ENCODE results near the gene WASF2.
A peak's percentile ranks its signal among the peaks of the same experiment; 100 is the strongest.

DNA sequence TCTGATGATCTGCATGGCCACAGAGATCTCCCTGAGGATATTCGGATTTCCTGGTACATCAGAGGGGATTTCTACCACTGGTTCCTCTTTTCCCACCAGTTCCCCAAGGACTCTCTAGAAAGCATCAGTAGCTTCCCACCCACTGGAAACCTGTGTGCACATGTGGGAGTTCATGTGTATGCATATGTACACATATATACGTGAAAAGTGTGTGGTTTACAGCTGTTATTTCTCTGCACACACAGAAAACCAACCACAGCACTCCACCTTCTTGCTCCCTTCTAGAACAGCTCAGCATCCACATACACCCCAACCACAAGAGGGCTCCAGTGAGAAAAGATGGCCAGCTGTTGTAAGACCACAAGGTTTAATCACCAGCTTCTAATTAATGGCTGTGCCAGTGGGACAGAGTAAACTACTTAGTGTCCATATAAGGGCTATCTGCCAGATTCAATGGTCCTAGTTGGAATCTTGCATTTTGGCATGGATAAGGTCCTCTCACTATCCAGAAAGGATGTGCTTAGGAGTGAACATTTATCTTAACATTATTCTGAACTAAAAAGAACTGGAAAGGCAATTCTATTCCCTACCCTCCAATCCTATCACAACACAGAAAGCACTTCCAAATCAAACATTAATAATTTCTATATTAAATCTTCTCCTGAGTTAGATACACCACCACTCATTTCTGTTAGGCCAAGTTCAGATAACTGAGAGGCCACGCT lies 73.4 kb downstream of the WASF2 start:
- TF ChIP-seq, protein P1, sequence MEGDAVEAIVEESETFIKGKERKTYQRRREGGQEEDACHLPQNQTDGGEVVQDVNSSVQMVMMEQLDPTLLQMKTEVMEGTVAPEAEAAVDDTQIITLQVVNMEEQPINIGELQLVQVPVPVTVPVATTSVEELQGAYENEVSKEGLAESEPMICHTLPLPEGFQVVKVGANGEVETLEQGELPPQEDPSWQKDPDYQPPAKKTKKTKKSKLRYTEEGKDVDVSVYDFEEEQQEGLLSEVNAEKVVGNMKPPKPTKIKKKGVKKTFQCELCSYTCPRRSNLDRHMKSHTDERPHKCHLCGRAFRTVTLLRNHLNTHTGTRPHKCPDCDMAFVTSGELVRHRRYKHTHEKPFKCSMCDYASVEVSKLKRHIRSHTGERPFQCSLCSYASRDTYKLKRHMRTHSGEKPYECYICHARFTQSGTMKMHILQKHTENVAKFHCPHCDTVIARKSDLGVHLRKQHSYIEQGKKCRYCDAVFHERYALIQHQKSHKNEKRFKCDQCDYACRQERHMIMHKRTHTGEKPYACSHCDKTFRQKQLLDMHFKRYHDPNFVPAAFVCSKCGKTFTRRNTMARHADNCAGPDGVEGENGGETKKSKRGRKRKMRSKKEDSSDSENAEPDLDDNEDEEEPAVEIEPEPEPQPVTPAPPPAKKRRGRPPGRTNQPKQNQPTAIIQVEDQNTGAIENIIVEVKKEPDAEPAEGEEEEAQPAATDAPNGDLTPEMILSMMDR (IDR thresholded peaks at IDR 0.05; ENCODE audit: insufficient read depth, low read length) = peak; percentile 82
- peak; percentile 15; the same call in 1 of the 2 replicates for TF ChIP-seq SPI1 (IDR thresholded peaks at IDR 0.05; ENCODE audit: borderline replicate concordance, low read depth)
- no peak for TF ChIP-seq POLR2AphosphoS5 (IDR thresholded peaks at IDR 0.05; ENCODE audit: low read depth)
- TF ChIP-seq, protein P2, sequence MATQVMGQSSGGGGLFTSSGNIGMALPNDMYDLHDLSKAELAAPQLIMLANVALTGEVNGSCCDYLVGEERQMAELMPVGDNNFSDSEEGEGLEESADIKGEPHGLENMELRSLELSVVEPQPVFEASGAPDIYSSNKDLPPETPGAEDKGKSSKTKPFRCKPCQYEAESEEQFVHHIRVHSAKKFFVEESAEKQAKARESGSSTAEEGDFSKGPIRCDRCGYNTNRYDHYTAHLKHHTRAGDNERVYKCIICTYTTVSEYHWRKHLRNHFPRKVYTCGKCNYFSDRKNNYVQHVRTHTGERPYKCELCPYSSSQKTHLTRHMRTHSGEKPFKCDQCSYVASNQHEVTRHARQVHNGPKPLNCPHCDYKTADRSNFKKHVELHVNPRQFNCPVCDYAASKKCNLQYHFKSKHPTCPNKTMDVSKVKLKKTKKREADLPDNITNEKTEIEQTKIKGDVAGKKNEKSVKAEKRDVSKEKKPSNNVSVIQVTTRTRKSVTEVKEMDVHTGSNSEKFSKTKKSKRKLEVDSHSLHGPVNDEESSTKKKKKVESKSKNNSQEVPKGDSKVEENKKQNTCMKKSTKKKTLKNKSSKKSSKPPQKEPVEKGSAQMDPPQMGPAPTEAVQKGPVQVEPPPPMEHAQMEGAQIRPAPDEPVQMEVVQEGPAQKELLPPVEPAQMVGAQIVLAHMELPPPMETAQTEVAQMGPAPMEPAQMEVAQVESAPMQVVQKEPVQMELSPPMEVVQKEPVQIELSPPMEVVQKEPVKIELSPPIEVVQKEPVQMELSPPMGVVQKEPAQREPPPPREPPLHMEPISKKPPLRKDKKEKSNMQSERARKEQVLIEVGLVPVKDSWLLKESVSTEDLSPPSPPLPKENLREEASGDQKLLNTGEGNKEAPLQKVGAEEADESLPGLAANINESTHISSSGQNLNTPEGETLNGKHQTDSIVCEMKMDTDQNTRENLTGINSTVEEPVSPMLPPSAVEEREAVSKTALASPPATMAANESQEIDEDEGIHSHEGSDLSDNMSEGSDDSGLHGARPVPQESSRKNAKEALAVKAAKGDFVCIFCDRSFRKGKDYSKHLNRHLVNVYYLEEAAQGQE (IDR thresholded peaks at IDR 0.05; ENCODE audit: insufficient replicate concordance, low read depth) = no peak
- no peak for TF ChIP-seq GABPA (IDR thresholded peaks at IDR 0.05; ENCODE audit: low read depth)
